ENCODE data around the gene PTGDR.

Gene PTGDR

GRCh38 chr14:52313462-52313861, 46.0 kb downstream of the PTGDR start:
- no peak for DNase-seq

GRCh38 chr14:52313903-52314594, 46.6 kb downstream of the PTGDR start, which contains the start of gene PTGER2:
PTGER2 (plus strand) TSS chr14:52314312; CDS start chr14:52314549, 237 bp downstream.
- no peak for DNase-seq

GRCh38 chr14:52314595-52315354, 47.3 kb downstream of the PTGDR start:
- no peak for DNase-seq

GRCh38 chr14:52315355-52315718, 47.8 kb downstream of the PTGDR start:
- no peak for DNase-seq

- no peak for DNase-seq
These were observed 50.6 kb downstream of the PTGDR start for GRCh38 chr14:52318062-52318461.

GRCh38 chr14:52318826-52319645, 51.5 kb downstream of the PTGDR start:
- DNase-seq: no peak

GRCh38 chr14:52319919-52320318, 52.4 kb downstream of the PTGDR start:
- DNase-seq: no peak

- no peak for DNase-seq
These were observed 57.6 kb downstream of the PTGDR start for GRCh38 chr14:52325126-52325525.

- DNase-seq: no peak
These were observed 58.1 kb downstream of the PTGDR start for GRCh38 chr14:52325630-52326029.
